Gastrocnemius medialis (tissue), 4 donors: ENCODE measurements around the gene SEMA3A.

Source experiments
- CTCF ChIP-seq, 5 experiments: fragments of 450-650 bp in 3 of 5; fragments of 200-600 bp in 2 of 5; sonication (generic) in 2 of 5; IDR thresholded peaks in 4 of 5; conservative IDR thresholded peaks in 1 of 5; 1 replicate in 4 of 5; 2 replicates in 1 of 5; pipeline ENCODE4 v1.5.1; 2016 to 2019; ENCODE audit warnings: antibody characterized with exemption in 5 of 5, mild to moderate bottlenecking in 3 of 5, moderate library complexity in 3 of 5
- POLR2A ChIP-seq, 2 donors: fragments of 450-650 bp; IDR thresholded peaks; one replicate each; pipeline ENCODE4 v1.6.1; 2017; ENCODE audit warnings: antibody characterized with exemption in 2 of 2, mild to moderate bottlenecking in 2 of 2, moderate library complexity in 2 of 2

- TF ChIP-seq POLR2A (IDR thresholded peaks at IDR 0.05), result no peak
- TF ChIP-seq CTCF (IDR thresholded peaks at IDR 0.05 in 4 of 5, conservative IDR thresholded peaks at IDR 0.05 in 1 of 5), result no peak
These were observed 87.3 kb downstream of the SEMA3A start for GRCh38 chr7:84107259-84107658.
